Left lung (tissue), 10 donors: ENCODE results near the gene SMAD6. TPM values are rescaled to one million over a fixed set of nuclear protein-coding genes. Genes with fewer than 3 reads are reported as not detected.
"Not testable (repeated sequence)": the region's sequence is repeated elsewhere in the genome, so short reads cannot be mapped to it uniquely, and the experiment has no call there.

Source experiments
- ATAC-seq: fragments of 200-7000 bp; cut with Tn5 transposase; one replicate; pipeline ENCODE4 v1.9.1; 2020; ENCODE audit warnings: moderate library complexity
- DNase-seq, 4 donors: peaks; one replicate each; pipeline ENCODE4 v3.0.0-alpha.2; 2013 to 2020
- H3K27ac ChIP-seq, 2 donors: fragments of 200-600 bp; sonication (generic) in 1 of 2; one replicate each; pipeline versions ENCODE4 v1.5.0 to v1.8.0; 2020 to 2021
- H3K27me3 ChIP-seq, 2 donors: fragments of 200-600 bp; sonication (generic) in 1 of 2; one replicate each; pipeline versions ENCODE4 v1.5.0 to v1.8.0; 2020 to 2021
- H3K36me3 ChIP-seq, 2 donors: fragments of 200-600 bp; sonication (generic) in 1 of 2; one replicate each; pipeline versions ENCODE4 v1.5.0 to v1.8.0; 2020 to 2021
- H3K4me1 ChIP-seq, 2 donors: fragments of 200-600 bp; one replicate each; pipeline ENCODE4 v1.8.0; 2021
- H3K4me3 ChIP-seq, 2 donors: fragments of 200-600 bp; sonication (generic) in 1 of 2; one replicate each; pipeline versions ENCODE4 v1.5.0 to v1.8.0; 2020 to 2021; ENCODE audit warnings: mild to moderate bottlenecking in 1 of 2
- H3K9me3 ChIP-seq, 2 donors: fragments of 200-600 bp; sonication (generic) in 1 of 2; one replicate each; pipeline versions ENCODE4 v1.5.0 to v1.8.0; 2020 to 2021
- CTCF ChIP-seq, 2 donors: fragments of 200-600 bp; sonication (generic) in 1 of 2; IDR thresholded peaks; one replicate each; pipeline versions ENCODE4 v1.5.0 to v1.8.0; 2021; ENCODE audit warnings: antibody characterized with exemption in 2 of 2
- intact Hi-C, 2 donors: fragments of 100-400 bp; cut with DNase I; formaldehyde crosslinking; loops; one replicate each; pipeline versions ENCODE4 v1.11.2 to v1.14.2; 2022
- polyA plus RNA-seq, 6 donors: library from polyadenylated mRNA; unstranded; fragments of 120-200 nt; gene quantifications; one replicate each; pipeline ENCODE4 v1.2.1, GENCODE V29; 2013; ENCODE audit not compliant: insufficient read length in 6 of 6
- total RNA-seq, 2 donors: library from RNA; stranded (reverse); fragmentation: NEBNext Ultra II Directional; extraction: Animal tissue kit (Norgen Biotek cat#: 25700); gene quantifications; one replicate each; pipeline ENCODE4 v1.2.1, GENCODE V29; 2021
- donor health status: DM: no; HTN: yes; CAD: no.
- donor health status: DM: no; HTN: no; CAD: no.

Gene SMAD6
- total and polyA plus RNA-seq, 8 donors: 25.0 to 110 (median 32.0) TPM

- no peak for ATAC-seq
These were observed 16.3 kb upstream of the SMAD6 start for GRCh38 chr15:66685638-66686150.

GRCh38 chr15:66690912-66691311 lies 11.1 kb upstream of the SMAD6 start:
- not testable (repeated sequence) for DNase-seq, H3K9me3 ChIP-seq, H3K4me3 ChIP-seq, ATAC-seq, H3K36me3 ChIP-seq, H3K27me3 ChIP-seq, H3K27ac ChIP-seq
- peaks cover 0 to 11% of the 10 kb centered on the region in 2 donors for H3K4me1 ChIP-seq
- intact Hi-C loops: loop anchor here in 1 of 2 donors (10.0 kb wide), 1 partner anchor 66 kb away; no protein-coding TSS in a partner anchor

More at GRCh38 chr15:66685638-66686150, 16.3 kb upstream of the SMAD6 start:
- Histone ChIP-seq H3K27me3 (no peaks in the 10 kb centered on the region), H3K27ac (no peak overlapping the region), H3K4me3 (no peak overlapping the region), H3K9me3 (peaks cover 0 to 4% of the 10 kb centered on the region in 2 donors), H3K36me3 (no peaks in the 10 kb centered on the region), H3K4me1 (no peaks in the 10 kb centered on the region)
- DNase-seq: no peak
- intact Hi-C loops: no loop called here
- peak in 1 of 2 donors; percentile 16 for TF ChIP-seq CTCF (IDR thresholded peaks at IDR 0.05)

GRCh38 chr15:66691727-66692126 lies 10.3 kb upstream of the SMAD6 start:
- H3K27ac ChIP-seq: peak overlapping the region in 1 of 2 donors; percentile 16
- H3K36me3 ChIP-seq: no peaks in the 10 kb centered on the region
- peaks cover 0 to 11% of the 10 kb centered on the region in 2 donors for H3K4me1 ChIP-seq
- no peaks in the 10 kb centered on the region for H3K9me3 ChIP-seq
- TF ChIP-seq CTCF (IDR thresholded peaks at IDR 0.05): no peak
- no peak for ATAC-seq
- intact Hi-C loops: loop anchor here in 1 of 2 donors (10.0 kb wide), 1 partner anchor 67 kb away; no protein-coding TSS in a partner anchor
- no peak for DNase-seq
- H3K4me3 ChIP-seq: no peak overlapping the region
- H3K27me3 ChIP-seq: no peaks in the 10 kb centered on the region

- Histone ChIP-seq H3K9me3 (no peaks in the 10 kb centered on the region), H3K4me3 (no peak overlapping the region), H3K27me3 (no peaks in the 10 kb centered on the region), H3K36me3 (no peaks in the 10 kb centered on the region), H3K27ac (peak overlapping the region in 1 of 2 donors; percentile 16), H3K4me1 (peaks cover 0 to 11% of the 10 kb centered on the region in 2 donors)
- TF ChIP-seq CTCF (IDR thresholded peaks at IDR 0.05): no peak
- DNase-seq (no peak), ATAC-seq (no peak)
- intact Hi-C loops: loop anchor here in 1 of 2 donors (10.0 kb wide), 1 partner anchor 68 kb away; no protein-coding TSS in a partner anchor
These were observed 9.6 kb upstream of the SMAD6 start for GRCh38 chr15:66692391-66692790.

GRCh38 chr15:66692808-66693596 lies 9.0 kb upstream of the SMAD6 start:
- no peak for DNase-seq

More at GRCh38 chr15:66692808-66693596, 9.0 kb upstream of the SMAD6 start:
- Histone ChIP-seq H3K27me3 (no peaks in the 10 kb centered on the region), H3K4me3 (no peak overlapping the region), H3K27ac (peak overlapping the region in 1 of 2 donors; percentile 16), H3K36me3 (no peaks in the 10 kb centered on the region), H3K9me3 (no peaks in the 10 kb centered on the region), H3K4me1 (peaks cover 0 to 12% of the 10 kb centered on the region in 2 donors)
- no peak for TF ChIP-seq CTCF (IDR thresholded peaks at IDR 0.05)
- intact Hi-C loops: loop anchor here in 1 of 2 donors (10.0 kb wide), 1 partner anchor 68 kb away; no protein-coding TSS in a partner anchor
- ATAC-seq: no peak
